HG02840 (cell line): ENCODE results near the gene RFXAP.

Source experiments
- ATAC-seq: cut with Tn5 transposase; IDR thresholded peaks from one replicate; pipeline ENCODE4 v1.9.1; 2021; ENCODE audit warnings: mild to moderate bottlenecking, moderate library complexity, moderate number of reproducible peaks; ENCODE audit not compliant: unreplicated experiment, low FRiP score

The RFXAP gene

GRCh38 chr13:36862002-36862685, 43.1 kb downstream of the RFXAP start:
- ATAC-seq, result no peak

- no peak for ATAC-seq
Observed at GRCh38 chr13:36862722-36863121, 43.7 kb downstream of the RFXAP start.

- ATAC-seq, result no peak
Observed at GRCh38 chr13:36865265-36865664, 46.2 kb downstream of the RFXAP start.

GRCh38 chr13:36866232-36866631, 47.2 kb downstream of the RFXAP start:
- no peak for ATAC-seq

GRCh38 chr13:36870050-36870692, 51.1 kb downstream of the RFXAP start:
- ATAC-seq, result no peak

GRCh38 chr13:36872621-36873020, 53.6 kb downstream of the RFXAP start:
- ATAC-seq, result no peak

GRCh38 chr13:36875431-36875830, 56.4 kb downstream of the RFXAP start:
- no peak for ATAC-seq

GRCh38 chr13:36875961-36876360, 56.9 kb downstream of the RFXAP start:
- ATAC-seq, result no peak
